Measurements from ENCODE around the gene NKIRAS1. TPM values are rescaled to one million over a fixed set of nuclear protein-coding genes. Genes with fewer than 3 reads are reported as not detected.
"Not testable (repeated sequence)": the region's sequence is repeated elsewhere in the genome, so short reads cannot be mapped to it uniquely, and the experiment has no call there.

Gene NKIRAS1
- total RNA-seq, 1 donor from 2014 or later = 1.6 TPM

GRCh38 chr3:23874359-23875112, 42.3 kb downstream of the NKIRAS1 start:
- intact Hi-C loops (cut with micrococcal nuclease) = no loop called here

GRCh38 chr3:23873941-23874340, 42.8 kb downstream of the NKIRAS1 start:
- intact Hi-C loops (cut with micrococcal nuclease) = no loop called here

- intact Hi-C loops (cut with micrococcal nuclease) = no loop called here
These were observed 44.5 kb downstream of the NKIRAS1 start for GRCh38 chr3:23872330-23872729.

- intact Hi-C loops (cut with micrococcal nuclease) = not testable (repeated sequence)
These were observed 45.4 kb downstream of the NKIRAS1 start for GRCh38 chr3:23871361-23871760.

GRCh38 chr3:23870663-23871043, 46.1 kb downstream of the NKIRAS1 start:
- intact Hi-C loops (cut with micrococcal nuclease) = not testable (repeated sequence)

GRCh38 chr3:23869977-23870662, 46.7 kb downstream of the NKIRAS1 start:
- intact Hi-C loops (cut with micrococcal nuclease) = no loop called here

GRCh38 chr3:23867838-23868237, 49.0 kb downstream of the NKIRAS1 start:
- intact Hi-C loops (cut with micrococcal nuclease) = no loop called here

- intact Hi-C loops (cut with micrococcal nuclease) = no loop called here
These were observed 49.4 kb downstream of the NKIRAS1 start for GRCh38 chr3:23867400-23867799.

GRCh38 chr3:23865595-23866396, 51.0 kb downstream of the NKIRAS1 start:
- intact Hi-C loops (cut with micrococcal nuclease) = no loop called here

GRCh38 chr3:23864931-23865330, 51.9 kb downstream of the NKIRAS1 start:
- intact Hi-C loops (cut with micrococcal nuclease) = no loop called here

GRCh38 chr3:23863060-23863459, 53.7 kb downstream of the NKIRAS1 start:
- intact Hi-C loops (cut with micrococcal nuclease) = no loop called here

GRCh38 chr3:23861689-23862088, 55.1 kb downstream of the NKIRAS1 start:
- intact Hi-C loops (cut with micrococcal nuclease) = no loop called here

- intact Hi-C loops (cut with micrococcal nuclease) = no loop called here
These were observed 56.9 kb downstream of the NKIRAS1 start for GRCh38 chr3:23859839-23860382.

GRCh38 chr3:23859012-23859743, 57.6 kb downstream of the NKIRAS1 start:
- intact Hi-C loops (cut with micrococcal nuclease) = no loop called here

GRCh38 chr3:23856286-23856685, 60.5 kb downstream of the NKIRAS1 start:
- intact Hi-C loops (cut with micrococcal nuclease) = no loop called here

GRCh38 chr3:23849462-23849861, 67.3 kb downstream of the NKIRAS1 start:
- intact Hi-C loops (cut with micrococcal nuclease) = not testable (repeated sequence)

- intact Hi-C loops (cut with micrococcal nuclease) = no loop called here
These were observed 71.2 kb downstream of the NKIRAS1 start for GRCh38 chr3:23845326-23846216.

GRCh38 chr3:23843869-23844268, 72.9 kb downstream of the NKIRAS1 start:
- intact Hi-C loops (cut with micrococcal nuclease) = no loop called here

All from T-helper 2 cell treated with Interferon-gamma antibody and Interleukin-4, amounts not matched to agents 100 ng/mL and 5 ng/mL, for 36 hours (primary cell).